Activated naive CD8-positive, alpha-beta T cell treated with anti-CD3 and anti-CD28 coated beads for 36 hours (primary cell): Measurements from ENCODE around the gene KYAT1. TPM values are rescaled to one million over a fixed set of nuclear protein-coding genes. Genes with fewer than 3 reads are reported as not detected.

Source experiments
- DNase-seq: peaks from one replicate; pipeline ENCODE4 v3.0.0; 2021
- H3K27ac Mint-ChIP-seq: one replicate; pipeline ENCODE4 v1.8.0; 2022; ENCODE audit warnings: mild to moderate bottlenecking, moderate library complexity, mixed read lengths
- H3K27me3 Mint-ChIP-seq: one replicate; pipeline ENCODE4 v1.8.0; 2022; ENCODE audit warnings: mild to moderate bottlenecking, mixed read lengths
- H3K36me3 Mint-ChIP-seq: one replicate; pipeline ENCODE4 v1.8.0; 2021; ENCODE audit warnings: mild to moderate bottlenecking, mixed read lengths
- H3K4me1 Mint-ChIP-seq: one replicate; pipeline ENCODE4 v1.8.0; 2021; ENCODE audit warnings: mixed read lengths
- H3K4me3 Mint-ChIP-seq: one replicate; pipeline ENCODE4 v1.8.0; 2022; ENCODE audit warnings: mild to moderate bottlenecking, moderate library complexity, mixed read lengths
- H3K9me3 Mint-ChIP-seq: one replicate; pipeline ENCODE4 v1.8.0; 2022; ENCODE audit warnings: mixed read lengths
- total RNA-seq, 2 experiments: library from RNA; stranded (reverse); gene quantifications; one replicate each; pipeline ENCODE4 v1.2.3, GENCODE V29; 2021

Gene KYAT1
- total RNA-seq, 2 experiments from 2014 or later: 7.4 to 9.4 TPM

DNA sequence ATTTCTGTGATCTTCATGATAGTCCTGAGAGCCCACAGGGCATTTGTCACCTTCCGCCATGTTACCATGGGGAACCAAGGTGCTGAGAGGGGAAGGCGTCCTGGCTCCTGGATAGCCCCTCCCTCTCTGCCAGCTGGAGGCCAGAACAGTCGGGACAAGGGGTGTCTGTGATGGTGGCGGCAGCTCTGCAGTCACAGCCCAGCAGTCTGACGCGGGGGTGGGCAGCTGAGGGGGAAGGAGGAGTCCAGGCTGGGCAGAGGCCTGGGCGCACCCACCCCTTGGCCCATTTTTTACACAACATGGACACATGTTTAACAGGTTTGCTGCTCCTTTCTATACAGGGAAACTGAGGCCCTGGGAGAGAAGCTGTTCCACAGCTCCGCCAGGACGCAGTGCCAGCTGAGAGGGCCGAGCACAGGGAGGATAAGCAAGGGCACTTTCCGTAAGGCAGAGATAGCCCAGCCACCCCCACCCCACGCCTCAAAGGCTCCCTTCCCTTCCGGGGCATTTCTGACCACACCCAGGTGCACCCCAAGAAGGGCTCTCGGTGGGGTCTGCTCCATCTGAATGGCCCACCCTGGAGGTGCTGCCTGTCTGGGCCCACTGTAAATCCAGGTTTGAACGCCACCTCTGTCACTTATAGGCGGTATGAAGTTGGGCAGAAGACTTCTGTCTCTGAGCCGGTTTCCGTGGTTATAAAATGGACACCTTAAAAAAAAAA is 17.3 kb upstream of the KYAT1 start:
- Mint-ChIP-seq H3K27ac (peak overlapping the region; percentile 89), H3K9me3 (no peaks in the 10 kb centered on the region), H3K4me3 (peak overlapping the region; percentile 68), H3K36me3 (peaks cover 21% of the 10 kb centered on the region), H3K4me1 (peaks cover 66% of the 10 kb centered on the region), H3K27me3 (no peaks in the 10 kb centered on the region)
- DNase-seq: no peak

- Mint-ChIP-seq H3K4me3 (no peak overlapping the region), H3K27me3 (no peaks in the 10 kb centered on the region), H3K36me3 (peaks cover 22% of the 10 kb centered on the region), H3K27ac (peak overlapping the region; percentile 89), H3K9me3 (no peaks in the 10 kb centered on the region), H3K4me1 (peaks cover 65% of the 10 kb centered on the region)
- no peak for DNase-seq
Measured at GRCh38 chr9:128898382-128898781, 16.6 kb upstream of the KYAT1 start.

DNA sequence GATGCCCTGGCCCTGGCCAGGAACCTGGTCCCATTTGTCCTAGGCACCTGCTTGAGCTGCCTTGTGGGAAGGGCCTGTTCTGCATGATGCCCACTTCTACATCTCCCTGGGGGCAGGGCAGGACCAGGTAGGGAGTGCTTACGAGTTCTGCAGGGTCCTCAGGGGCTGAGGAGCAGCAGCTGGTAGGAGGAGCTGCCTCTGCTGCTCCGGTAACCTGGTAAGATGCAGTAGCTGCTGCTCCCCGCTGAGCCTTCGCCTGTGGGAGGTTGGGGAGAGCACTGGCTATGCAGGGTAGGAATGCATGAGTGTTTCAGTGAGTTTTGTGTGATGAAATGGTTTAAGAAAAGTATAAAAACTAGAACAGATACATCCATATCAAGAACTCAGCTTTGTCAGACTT is 13.8 kb upstream of the KYAT1 start:
- no peaks in the 10 kb centered on the region for H3K9me3 Mint-ChIP-seq
- no peak for DNase-seq
- H3K36me3 Mint-ChIP-seq: peaks cover 27% of the 10 kb centered on the region
- no peaks in the 10 kb centered on the region for H3K27me3 Mint-ChIP-seq
- peaks cover 49% of the 10 kb centered on the region for H3K4me1 Mint-ChIP-seq
- no peak overlapping the region for H3K27ac Mint-ChIP-seq
- no peak overlapping the region for H3K4me3 Mint-ChIP-seq

DNA sequence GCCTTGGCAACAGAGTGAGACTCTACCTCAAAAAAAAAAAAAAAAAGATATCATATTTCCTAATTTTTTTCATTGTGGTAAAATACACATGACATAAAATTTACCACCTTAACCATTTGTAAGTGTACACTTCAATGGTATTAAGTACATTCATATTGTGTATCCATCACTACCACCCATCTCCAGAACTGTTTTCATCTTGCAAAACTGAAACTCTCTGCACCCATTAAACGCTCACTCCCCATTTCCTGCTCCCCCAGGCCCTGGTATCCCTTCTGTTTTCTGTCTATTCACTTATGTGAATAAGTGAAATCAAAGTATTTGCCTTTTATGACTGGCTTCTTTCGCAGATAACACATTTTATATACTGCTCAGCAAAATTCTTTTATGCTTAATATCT is 13.0 kb upstream of the KYAT1 start:
- H3K4me1 Mint-ChIP-seq: peaks cover 41% of the 10 kb centered on the region
- no peaks in the 10 kb centered on the region for H3K27me3 Mint-ChIP-seq
- H3K9me3 Mint-ChIP-seq: no peaks in the 10 kb centered on the region
- DNase-seq: no peak
- H3K27ac Mint-ChIP-seq: no peak overlapping the region
- peaks cover 28% of the 10 kb centered on the region for H3K36me3 Mint-ChIP-seq
- no peak overlapping the region for H3K4me3 Mint-ChIP-seq

DNA sequence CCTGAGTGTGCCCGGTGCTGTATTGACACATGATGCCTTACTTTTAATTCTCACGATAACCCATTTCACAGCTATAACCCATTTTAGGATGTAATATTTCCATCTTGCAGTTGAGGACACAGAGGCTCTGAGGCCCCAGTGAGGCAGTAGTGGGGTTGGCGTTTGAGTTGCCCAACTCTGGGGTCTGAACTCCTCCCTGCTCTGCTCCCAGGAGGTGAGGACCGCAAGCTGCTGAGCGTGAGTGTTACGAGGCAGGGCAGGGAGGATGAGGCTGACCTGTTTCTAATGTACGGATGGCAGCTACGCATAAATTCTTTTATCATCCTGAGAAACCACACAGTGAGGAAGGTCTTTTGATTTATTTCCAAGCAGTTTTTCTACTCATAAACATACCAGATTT is 11.6 kb upstream of the KYAT1 start:
- no peaks in the 10 kb centered on the region for H3K9me3 Mint-ChIP-seq
- no peaks in the 10 kb centered on the region for H3K27me3 Mint-ChIP-seq

GRCh38 chr9:128892221-128892921 is 10.6 kb upstream of the KYAT1 start:
- Mint-ChIP-seq H3K27me3 (no peaks in the 10 kb centered on the region), H3K36me3 (peaks cover 13% of the 10 kb centered on the region), H3K27ac (peak overlapping the region; percentile 56), H3K4me3 (no peak overlapping the region), H3K9me3 (no peaks in the 10 kb centered on the region), H3K4me1 (peaks cover 26% of the 10 kb centered on the region)
- DNase-seq: peak; percentile 42

More for the DNA sequence above, 11.6 kb upstream of the KYAT1 start:
- H3K36me3 Mint-ChIP-seq: peaks cover 20% of the 10 kb centered on the region
- DNase-seq: no peak
- H3K27ac Mint-ChIP-seq: peak overlapping the region; percentile 44
- H3K4me1 Mint-ChIP-seq: peaks cover 28% of the 10 kb centered on the region
- H3K4me3 Mint-ChIP-seq: no peak overlapping the region

DNA sequence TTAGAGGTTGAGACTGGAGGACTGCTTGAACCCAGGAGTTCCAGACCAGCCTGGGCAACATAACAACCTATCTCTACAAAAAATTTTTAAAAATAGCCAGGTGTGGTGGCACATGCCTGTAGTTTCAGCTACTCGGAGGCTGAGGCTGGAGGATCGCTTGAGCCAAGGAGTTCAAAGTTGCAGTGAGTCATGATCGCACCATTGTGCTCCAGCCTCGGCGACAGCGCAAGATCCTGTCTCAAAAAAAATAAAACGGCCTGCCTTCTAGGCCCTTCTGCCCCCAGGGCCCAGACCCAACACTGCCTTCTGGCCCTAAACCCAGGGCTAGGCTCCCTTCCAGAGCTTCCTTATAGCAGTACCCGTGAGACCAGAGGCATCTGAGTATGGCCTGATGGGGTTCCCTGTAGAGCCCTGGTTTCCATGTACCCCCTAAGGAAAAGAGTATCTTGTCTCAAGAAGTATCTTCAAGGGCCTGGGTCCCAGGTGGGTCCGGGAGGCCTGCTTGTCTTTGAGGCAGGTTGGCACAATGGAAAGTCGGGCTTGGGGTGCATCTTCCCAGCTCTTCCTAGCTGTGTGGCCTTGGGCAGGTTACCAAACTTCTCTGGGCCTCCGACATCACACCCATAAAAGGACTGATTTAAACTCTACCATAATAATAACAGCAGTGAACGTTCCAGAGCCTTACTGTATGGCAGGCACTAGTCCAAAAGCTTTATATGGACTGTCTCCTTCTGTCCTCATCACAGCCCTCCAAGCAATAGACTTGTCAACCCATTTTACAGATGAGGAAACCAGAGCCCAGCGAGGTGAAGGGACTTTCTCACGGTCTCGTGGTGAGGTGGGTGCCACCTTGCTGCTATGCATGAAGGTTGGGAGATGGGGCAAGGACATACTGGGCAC is 9.8 kb upstream of the KYAT1 start:
- no peaks in the 10 kb centered on the region for H3K9me3 Mint-ChIP-seq
- H3K27me3 Mint-ChIP-seq: no peaks in the 10 kb centered on the region
- H3K4me1 Mint-ChIP-seq: peaks cover 27% of the 10 kb centered on the region
- peaks cover 12% of the 10 kb centered on the region for H3K36me3 Mint-ChIP-seq
- DNase-seq: no peak
- H3K27ac Mint-ChIP-seq: peak overlapping the region; percentile 56
- H3K4me3 Mint-ChIP-seq: peak overlapping the region; percentile 10

DNA sequence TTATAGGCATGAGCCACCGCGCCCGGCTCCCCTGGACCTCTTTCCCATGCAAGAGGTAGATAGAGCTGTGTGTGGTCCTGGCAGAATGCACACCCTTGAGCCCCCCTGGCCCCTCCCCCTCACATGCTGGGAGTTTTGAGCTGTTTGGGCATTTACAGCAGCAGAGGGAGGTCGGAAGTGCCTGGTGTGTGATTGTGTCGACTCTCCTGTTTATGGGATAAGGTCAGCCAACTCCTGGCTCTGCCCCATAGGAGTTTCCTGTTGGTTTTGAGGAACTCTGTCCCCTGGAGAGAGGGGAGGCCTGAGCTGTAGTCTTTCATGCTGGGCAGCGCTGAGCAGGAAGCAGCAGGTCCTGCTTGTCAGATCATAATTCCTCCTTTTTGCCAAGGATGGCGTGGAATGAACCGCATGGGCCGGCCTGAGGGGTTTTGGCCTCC is 6.2 kb upstream of the KYAT1 start:
- Mint-ChIP-seq H3K4me1 (peaks cover 42% of the 10 kb centered on the region), H3K27ac (no peak overlapping the region), H3K9me3 (no peaks in the 10 kb centered on the region)

GRCh38 chr9:128887049-128887448 is 5.3 kb upstream of the KYAT1 start:
- no peak for DNase-seq
- Mint-ChIP-seq H3K27ac (no peak overlapping the region), H3K4me1 (peaks cover 41% of the 10 kb centered on the region), H3K9me3 (no peaks in the 10 kb centered on the region), H3K36me3 (peaks cover 18% of the 10 kb centered on the region), H3K27me3 (no peaks in the 10 kb centered on the region), H3K4me3 (no peak overlapping the region)

More for the DNA sequence above, 6.2 kb upstream of the KYAT1 start:
- no peaks in the 10 kb centered on the region for H3K27me3 Mint-ChIP-seq
- peaks cover 18% of the 10 kb centered on the region for H3K36me3 Mint-ChIP-seq
- no peak for DNase-seq
- no peak overlapping the region for H3K4me3 Mint-ChIP-seq

GRCh38 chr9:128886211-128886891 is 4.6 kb upstream of the KYAT1 start:
- Mint-ChIP-seq H3K4me3 (no peak overlapping the region), H3K4me1 (peaks cover 37% of the 10 kb centered on the region), H3K27me3 (no peaks in the 10 kb centered on the region), H3K27ac (no peak overlapping the region), H3K36me3 (peaks cover 18% of the 10 kb centered on the region), H3K9me3 (no peaks in the 10 kb centered on the region)
- no peak for DNase-seq

DNA sequence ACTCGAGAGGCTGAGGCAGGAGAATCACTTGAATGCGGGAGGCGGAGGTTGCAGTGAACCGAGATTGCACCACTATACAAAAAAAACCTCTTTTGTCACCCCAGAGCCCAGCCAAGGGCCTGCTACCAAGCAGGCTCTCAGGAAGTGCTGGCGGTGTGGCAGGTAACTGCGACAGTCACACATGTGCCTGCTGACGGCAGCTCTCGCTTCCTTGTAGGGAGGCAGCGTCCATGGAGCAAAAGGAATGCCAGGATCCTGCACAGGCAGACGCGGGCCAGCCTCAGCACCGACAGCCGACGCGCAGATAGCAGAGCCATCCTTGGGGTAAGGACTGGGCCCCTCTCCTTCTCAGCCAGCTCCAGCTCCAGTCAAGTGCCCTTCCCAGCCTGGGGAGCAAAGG is 4.0 kb upstream of the KYAT1 start:
- H3K36me3 Mint-ChIP-seq: peaks cover 20% of the 10 kb centered on the region
- no peak overlapping the region for H3K27ac Mint-ChIP-seq
- H3K27me3 Mint-ChIP-seq: no peaks in the 10 kb centered on the region
- DNase-seq: no peak
- H3K4me3 Mint-ChIP-seq: no peak overlapping the region
- H3K9me3 Mint-ChIP-seq: no peaks in the 10 kb centered on the region
- H3K4me1 Mint-ChIP-seq: peaks cover 40% of the 10 kb centered on the region

DNA sequence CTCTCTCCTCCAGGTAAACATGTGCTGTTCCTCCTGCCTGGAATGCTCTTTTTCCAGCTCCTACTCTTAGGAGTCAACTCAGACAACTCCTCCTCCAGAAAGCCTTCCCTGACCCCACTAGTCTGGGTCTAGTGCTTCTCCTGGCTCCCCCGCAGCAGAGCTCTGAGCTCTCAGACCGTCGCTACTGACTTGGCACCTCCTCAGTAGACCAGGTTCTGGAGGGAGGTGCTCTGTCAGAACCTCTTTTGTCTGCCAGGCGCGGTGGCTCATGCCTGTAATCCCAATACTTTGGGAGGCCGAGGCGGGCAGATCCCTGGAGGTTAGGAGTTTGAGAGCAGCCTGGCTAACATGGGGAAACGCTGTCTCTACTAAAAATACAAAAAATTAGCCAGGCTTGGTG is 3.6 kb upstream of the KYAT1 start:
- H3K27ac Mint-ChIP-seq: no peak overlapping the region
- H3K4me1 Mint-ChIP-seq: peaks cover 42% of the 10 kb centered on the region
- peak overlapping the region; percentile 12 for H3K4me3 Mint-ChIP-seq
- DNase-seq: no peak
- H3K36me3 Mint-ChIP-seq: peaks cover 18% of the 10 kb centered on the region
- no peaks in the 10 kb centered on the region for H3K27me3 Mint-ChIP-seq
- H3K9me3 Mint-ChIP-seq: no peaks in the 10 kb centered on the region

DNA sequence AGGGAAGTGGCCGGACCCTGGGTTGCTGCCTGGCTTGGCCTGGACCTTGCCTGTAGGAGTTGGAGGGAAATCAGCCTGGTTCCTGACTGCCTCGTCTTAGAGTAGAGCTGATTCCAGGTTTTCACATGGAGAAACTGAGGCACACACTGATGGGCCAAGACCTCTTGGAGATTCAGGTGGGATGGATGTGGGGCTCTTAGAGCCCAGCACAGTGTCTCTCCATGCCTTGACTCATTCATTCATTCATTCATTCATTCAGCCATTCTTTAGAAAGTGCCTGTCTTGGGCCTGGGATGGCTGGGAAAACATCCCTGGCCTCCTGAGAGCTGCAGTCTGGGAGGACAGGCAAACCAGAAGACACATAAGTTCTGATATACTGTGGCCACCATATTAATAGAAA is 2.4 kb upstream of the KYAT1 start:
- peaks cover 48% of the 10 kb centered on the region for H3K4me1 Mint-ChIP-seq
- peak overlapping the region; percentile 96 for H3K4me3 Mint-ChIP-seq
- H3K27me3 Mint-ChIP-seq: no peaks in the 10 kb centered on the region
- H3K9me3 Mint-ChIP-seq: no peaks in the 10 kb centered on the region
- peaks cover 18% of the 10 kb centered on the region for H3K36me3 Mint-ChIP-seq
- no peak for DNase-seq
- H3K27ac Mint-ChIP-seq: peak overlapping the region; percentile 44

DNA sequence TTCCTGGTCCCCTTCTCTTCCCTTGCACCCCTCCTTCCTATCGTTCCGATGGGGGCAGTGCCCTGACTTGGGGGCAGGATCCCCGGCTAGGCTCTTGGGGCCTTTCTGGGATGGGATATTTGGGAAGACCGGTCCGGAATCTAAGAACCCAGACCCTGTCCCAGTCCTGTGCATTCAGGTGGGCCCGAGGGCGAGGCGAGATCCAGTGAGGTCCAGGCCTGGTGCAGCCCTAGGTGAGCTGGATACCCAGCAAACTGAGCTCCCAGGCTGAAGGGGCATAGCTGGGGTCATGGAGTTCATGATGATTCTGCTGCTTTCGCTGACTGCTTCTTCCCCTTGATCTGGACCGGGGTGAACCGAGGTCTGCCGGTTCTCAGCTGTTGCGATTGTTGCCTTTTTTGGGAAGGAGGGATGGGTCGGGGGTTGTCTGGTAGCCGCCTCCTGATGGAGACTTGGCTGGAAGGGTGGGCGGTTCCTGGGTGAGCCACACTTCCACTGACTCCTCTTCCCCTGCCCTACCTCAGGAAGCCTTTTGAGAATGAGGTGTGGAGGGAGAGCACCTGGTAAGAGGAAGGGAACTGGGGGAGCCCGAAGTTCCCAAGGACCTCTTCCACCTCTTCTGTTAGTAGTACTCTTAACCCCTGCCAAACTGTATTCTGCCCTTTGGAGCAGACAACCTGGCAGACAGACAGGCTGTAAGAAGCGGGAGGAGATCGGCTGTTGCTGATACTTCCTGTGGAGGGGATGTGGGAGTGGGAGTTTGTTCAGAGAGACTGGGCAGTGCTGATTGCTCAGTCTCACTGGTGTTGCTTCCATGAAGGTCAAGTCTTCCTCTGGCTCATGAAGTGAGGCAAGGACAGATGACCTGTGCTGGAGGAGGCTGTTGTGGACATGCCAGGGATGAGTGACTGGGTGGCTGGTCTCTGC is 1.2 kb upstream of the KYAT1 start:
- Mint-ChIP-seq H3K27ac (peak overlapping the region; percentile 93), H3K4me3 (peak overlapping the region; percentile 96), H3K27me3 (no peaks in the 10 kb centered on the region), H3K4me1 (peaks cover 46% of the 10 kb centered on the region), H3K36me3 (peaks cover 18% of the 10 kb centered on the region), H3K9me3 (no peaks in the 10 kb centered on the region)
- peak; percentile 14 for DNase-seq
